ENCODE results near the gene WDR82. TPM values are rescaled to one million over a fixed set of nuclear protein-coding genes. Genes with fewer than 3 reads are reported as not detected.

The WDR82 gene
- total RNA-seq, 4 donors from 2014 or later: 29.7 to 44.0 (median 38.3) TPM

- Histone ChIP-seq H3K36me3 (peaks cover 0 to 48% (median 3%) of the 10 kb centered on the region in 3 donors), H3K4me1 (peaks cover 0 to 41% (median 17%) of the 10 kb centered on the region in 4 donors), H3K27ac (no peak overlapping the region), H3K9me3 (no peaks in the 10 kb centered on the region), H3K27me3 (no peaks in the 10 kb centered on the region), H3K4me3 (no peak overlapping the region)
- DNase-seq: peak in 1 of 3 donors; percentile 41
- TF ChIP-seq CTCF (IDR thresholded peaks at IDR 0.05) (no peak), POLR2A (IDR thresholded peaks at IDR 0.05) (no peak)
Measured at GRCh38 chr3:52234516-52235447, 43.7 kb downstream of the WDR82 start.

- Histone ChIP-seq H3K4me1 (peaks cover 0 to 38% (median 16%) of the 10 kb centered on the region in 4 donors), H3K36me3 (peaks cover 0 to 56% (median 3%) of the 10 kb centered on the region in 3 donors)
Measured at GRCh38 chr3:52233968-52234367, 44.5 kb downstream of the WDR82 start.

GRCh38 chr3:52233108-52233591, 45.3 kb downstream of the WDR82 start:
- TF ChIP-seq CTCF (IDR thresholded peaks at IDR 0.05) (no peak), POLR2A (IDR thresholded peaks at IDR 0.05) (no peak)
- Histone ChIP-seq H3K27ac (no peak overlapping the region), H3K36me3 (peaks cover 0 to 64% (median 3%) of the 10 kb centered on the region in 3 donors), H3K4me3 (no peak overlapping the region), H3K27me3 (no peaks in the 10 kb centered on the region), H3K4me1 (peaks cover 0 to 34% (median 15%) of the 10 kb centered on the region in 4 donors), H3K9me3 (no peaks in the 10 kb centered on the region)
- DNase-seq: peak in 1 of 3 donors; percentile 25

More at GRCh38 chr3:52233968-52234367, 44.5 kb downstream of the WDR82 start:
- no peak for DNase-seq
- no peaks in the 10 kb centered on the region for H3K9me3 ChIP-seq
- H3K4me3 ChIP-seq: no peak overlapping the region
- H3K27ac ChIP-seq: no peak overlapping the region
- H3K27me3 ChIP-seq: no peaks in the 10 kb centered on the region
- TF ChIP-seq CTCF (IDR thresholded peaks at IDR 0.05): no peak
- TF ChIP-seq POLR2A (IDR thresholded peaks at IDR 0.05): no peak

GRCh38 chr3:52232279-52233107, 46.0 kb downstream of the WDR82 start:
- H3K27ac ChIP-seq: no peak overlapping the region

More at GRCh38 chr3:52232279-52233107, 46.0 kb downstream of the WDR82 start:
- H3K4me1 ChIP-seq: peaks cover 0 to 28% (median 11%) of the 10 kb centered on the region in 4 donors
- peak in 1 of 3 donors; percentile 42 for DNase-seq
- no peaks in the 10 kb centered on the region for H3K27me3 ChIP-seq
- H3K36me3 ChIP-seq: peaks cover 0 to 71% (median 3%) of the 10 kb centered on the region in 3 donors
- no peak for TF ChIP-seq CTCF (IDR thresholded peaks at IDR 0.05)
- no peak for TF ChIP-seq POLR2A (IDR thresholded peaks at IDR 0.05)
- H3K9me3 ChIP-seq: no peaks in the 10 kb centered on the region
- no peak overlapping the region for H3K4me3 ChIP-seq

Measured in Peyer's patch (tissue), 4 donors.